DMS153 (cell line): ENCODE results near the gene CACNA2D3.

Experiments used
- DNase-seq: peaks from one replicate; lab custom pipeline; 2025; lab: John Stamatoyannopoulos, UW

The CACNA2D3 gene

GRCh38 chr3:55009372-55009771 lies 887.0 kb downstream of the CACNA2D3 start:
- no peak for DNase-seq

- DNase-seq: no peak
These were observed 889.7 kb downstream of the CACNA2D3 start for GRCh38 chr3:55012091-55012490.

- DNase-seq: no peak
These were observed 891.0 kb downstream of the CACNA2D3 start for GRCh38 chr3:55013145-55013925.

- DNase-seq: no peak
These were observed 891.7 kb downstream of the CACNA2D3 start for GRCh38 chr3:55014081-55014480.

GRCh38 chr3:55014906-55015305 lies 892.6 kb downstream of the CACNA2D3 start:
- no peak for DNase-seq

- no peak for DNase-seq
These were observed 895.5 kb downstream of the CACNA2D3 start for GRCh38 chr3:55017876-55018275.

- no peak for DNase-seq
These were observed 908.6 kb downstream of the CACNA2D3 start for GRCh38 chr3:55030938-55031337.

GRCh38 chr3:55036883-55037577 lies 914.7 kb downstream of the CACNA2D3 start:
- no peak for DNase-seq

- no peak for DNase-seq
These were observed 920.2 kb downstream of the CACNA2D3 start for GRCh38 chr3:55042591-55042990.

GRCh38 chr3:55044486-55044885 lies 922.1 kb downstream of the CACNA2D3 start:
- DNase-seq: no peak

GRCh38 chr3:55059027-55059629 lies 936.8 kb downstream of the CACNA2D3 start:
- no peak for DNase-seq

GRCh38 chr3:55060896-55061719 lies 938.8 kb downstream of the CACNA2D3 start:
- DNase-seq: no peak

GRCh38 chr3:55061720-55062034 lies 939.3 kb downstream of the CACNA2D3 start:
- no peak for DNase-seq

GRCh38 chr3:55064164-55064563 lies 941.8 kb downstream of the CACNA2D3 start:
- DNase-seq: no peak

- DNase-seq: no peak
These were observed 943.0 kb downstream of the CACNA2D3 start for GRCh38 chr3:55065331-55065730.

- no peak for DNase-seq
These were observed 944.2 kb downstream of the CACNA2D3 start for GRCh38 chr3:55066551-55067047.

GRCh38 chr3:55069950-55070349 lies 947.6 kb downstream of the CACNA2D3 start:
- no peak for DNase-seq

GRCh38 chr3:55074796-55075195 lies 952.4 kb downstream of the CACNA2D3 start:
- DNase-seq: no peak

- no peak for DNase-seq
These were observed 953.5 kb downstream of the CACNA2D3 start for GRCh38 chr3:55075846-55076245.

GRCh38 chr3:55077726-55078125 lies 955.4 kb downstream of the CACNA2D3 start:
- DNase-seq: no peak

- no peak for DNase-seq
These were observed 956.5 kb downstream of the CACNA2D3 start for GRCh38 chr3:55078876-55079275.

GRCh38 chr3:55085231-55085630 lies 962.9 kb downstream of the CACNA2D3 start:
- DNase-seq: no peak
